NB4 (cell line): ENCODE measurements around the gene CHI3L2.
"Not testable (repeated sequence)": the region's sequence is repeated elsewhere in the genome, so short reads cannot be mapped to it uniquely, and the experiment has no call there.

Experiments
- DNase-seq: peaks from one replicate; pipeline ENCODE4 v3.0.0; 2010; ENCODE audit warnings: low read depth
- H3K4me3 ChIP-seq: one replicate; pipeline ENCODE4 v1.5.1; 2011; ENCODE audit warnings: mild to moderate bottlenecking, low read depth, low read length, moderate library complexity
- CTCF ChIP-seq: IDR thresholded peaks from one replicate; pipeline ENCODE4 v1.5.1; 2012; ENCODE audit warnings: low read depth, low read length
- MYC ChIP-seq: IDR thresholded peaks from 2 replicates; pipeline ENCODE4 v1.6.1; 2011; ENCODE audit warnings: low read depth, low read length
- POLR2A ChIP-seq: IDR thresholded peaks from 2 replicates; pipeline ENCODE4 v1.6.1; 2011; ENCODE audit warnings: mild to moderate bottlenecking; ENCODE audit not compliant: insufficient read length; ENCODE audit errors: extremely low read depth
- TF ChIP-seq, protein P1 (sequence below): IDR thresholded peaks from 2 replicates; pipeline ENCODE4 v1.6.1; 2011; ENCODE audit warnings: low read depth, low read length

Gene CHI3L2

DNA sequence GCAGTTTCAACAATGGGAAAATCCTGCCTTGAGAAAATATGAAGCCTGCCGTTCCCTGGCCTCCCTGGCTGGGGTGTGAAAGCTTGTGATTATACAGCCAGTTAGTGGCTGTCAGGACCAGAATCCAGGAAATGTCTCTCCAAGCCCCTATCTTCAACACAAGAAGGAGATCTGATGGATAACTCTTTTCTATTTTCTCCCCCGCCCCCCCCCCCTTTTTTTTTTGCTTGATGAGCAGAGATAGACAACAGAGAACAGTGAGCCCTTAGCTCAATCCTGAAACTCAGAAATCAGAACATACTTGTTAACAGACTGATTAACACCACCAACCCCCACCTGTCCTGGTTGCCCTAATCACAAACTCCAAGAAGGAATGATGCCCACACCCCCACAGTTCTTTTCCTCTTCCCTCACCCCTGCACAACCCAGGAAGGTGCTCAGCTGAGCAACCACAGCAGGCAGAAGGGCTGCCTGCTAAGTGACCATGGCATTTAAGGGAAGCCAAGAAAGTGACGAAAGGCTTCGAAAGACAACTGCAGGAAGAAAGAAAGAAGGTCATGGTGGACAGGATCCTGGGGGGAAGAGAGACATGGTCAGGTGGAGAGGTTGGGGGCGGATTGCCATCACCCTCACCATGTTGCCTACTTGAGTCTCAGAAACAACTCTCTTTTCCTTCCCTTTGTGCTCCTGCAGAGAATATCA, 14.7 kb upstream of the CHI3L2 start:
- DNase-seq, result peak; percentile 38
- TF ChIP-seq CTCF, result no peak
- TF ChIP-seq MYC, result no peak
- TF ChIP-seq, protein P1, sequence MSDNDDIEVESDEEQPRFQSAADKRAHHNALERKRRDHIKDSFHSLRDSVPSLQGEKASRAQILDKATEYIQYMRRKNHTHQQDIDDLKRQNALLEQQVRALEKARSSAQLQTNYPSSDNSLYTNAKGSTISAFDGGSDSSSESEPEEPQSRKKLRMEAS, result no peak
- no peak for TF ChIP-seq POLR2A
- no peak overlapping the region for H3K4me3 ChIP-seq

DNA sequence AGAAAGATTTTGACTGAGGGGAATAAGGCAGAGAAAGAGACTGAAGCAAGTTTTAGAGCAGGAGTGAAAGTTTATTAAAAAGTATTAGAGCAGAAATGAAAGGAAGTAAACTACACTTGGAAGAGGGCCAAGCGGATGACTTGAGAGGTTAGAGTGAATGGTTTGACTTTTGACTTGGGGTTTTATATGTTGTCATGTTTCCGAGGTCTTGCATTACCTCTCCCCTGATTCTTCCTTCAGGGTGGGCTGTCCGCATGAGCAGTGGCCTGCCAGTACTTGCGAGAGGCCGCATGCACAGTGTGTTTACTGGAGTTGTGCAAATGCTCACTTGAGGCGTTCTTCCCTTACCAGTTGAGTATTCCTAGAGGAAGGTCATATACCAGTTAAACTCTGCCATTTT, 14.1 kb upstream of the CHI3L2 start:
- no peak overlapping the region for H3K4me3 ChIP-seq
- no peak for TF ChIP-seq MYC
- no peak for TF ChIP-seq CTCF
- no peak for TF ChIP-seq POLR2A
- TF ChIP-seq, protein P1, result no peak
- peak; percentile 23 for DNase-seq

DNA sequence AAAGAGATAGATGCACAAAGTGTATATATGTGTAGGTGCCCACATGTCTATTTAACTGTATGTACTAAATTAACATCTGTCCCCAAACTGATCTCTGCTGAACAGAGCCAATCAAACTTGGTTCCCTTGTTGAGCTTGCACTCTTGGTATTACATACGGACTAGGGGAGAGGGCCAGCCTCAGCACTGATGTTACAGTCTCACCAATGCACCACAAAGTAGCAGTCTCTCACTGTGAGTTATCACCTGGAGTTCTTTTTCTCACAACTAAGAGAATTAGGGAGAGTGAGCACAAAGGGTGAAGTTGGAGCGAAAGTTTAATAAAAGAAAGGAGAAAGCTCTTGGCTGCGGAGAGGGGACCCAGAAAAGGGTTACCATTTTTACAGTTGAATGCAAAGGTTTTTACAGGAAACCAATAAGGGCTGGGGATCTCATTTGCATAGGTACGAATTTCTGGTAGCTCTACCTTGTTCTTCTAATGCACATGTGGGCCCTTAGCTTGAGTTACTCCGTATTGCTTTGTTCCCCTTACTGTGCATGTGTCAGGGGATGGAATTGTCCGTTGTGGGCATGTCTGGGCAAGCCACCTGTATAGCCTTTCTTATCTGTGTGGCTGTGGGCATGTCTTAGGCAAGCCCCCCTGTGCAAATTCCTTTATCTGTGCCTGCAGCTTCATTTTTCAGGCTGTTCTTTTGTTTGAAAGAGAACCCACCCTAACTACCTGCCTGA, 13.3 kb upstream of the CHI3L2 start:
- no peak for DNase-seq
- no peak overlapping the region for H3K4me3 ChIP-seq
- no peak for TF ChIP-seq MYC
- TF ChIP-seq POLR2A, result no peak
- no peak for TF ChIP-seq CTCF
- TF ChIP-seq, protein P1, result no peak

GRCh38 chr1:111214884-111215283, 12.6 kb upstream of the CHI3L2 start:
- no peak for DNase-seq
- TF ChIP-seq POLR2A (no peak), CTCF (no peak), MYC (no peak)
- TF ChIP-seq, protein P1, result no peak
- no peak overlapping the region for H3K4me3 ChIP-seq

DNA sequence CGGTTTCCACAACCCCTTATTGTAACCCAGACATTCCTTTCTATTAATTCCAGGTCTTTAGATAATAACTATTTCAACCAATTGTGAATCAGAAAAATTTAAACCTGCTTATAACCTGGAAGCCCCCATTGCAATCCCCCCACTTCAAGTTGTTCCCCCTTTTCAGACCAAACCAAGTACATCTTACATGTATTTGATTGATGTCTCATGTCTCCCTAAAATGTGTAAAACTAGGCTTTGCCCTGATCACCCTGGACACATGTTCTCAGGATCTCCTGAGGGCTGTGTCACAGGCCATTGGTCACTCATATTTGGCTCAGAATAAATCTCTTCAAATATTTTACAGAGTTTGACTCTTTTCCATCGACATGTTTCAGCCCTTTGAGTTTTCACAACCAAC, 12.2 kb upstream of the CHI3L2 start:
- not testable (repeated sequence) for H3K4me3 ChIP-seq, DNase-seq

DNA sequence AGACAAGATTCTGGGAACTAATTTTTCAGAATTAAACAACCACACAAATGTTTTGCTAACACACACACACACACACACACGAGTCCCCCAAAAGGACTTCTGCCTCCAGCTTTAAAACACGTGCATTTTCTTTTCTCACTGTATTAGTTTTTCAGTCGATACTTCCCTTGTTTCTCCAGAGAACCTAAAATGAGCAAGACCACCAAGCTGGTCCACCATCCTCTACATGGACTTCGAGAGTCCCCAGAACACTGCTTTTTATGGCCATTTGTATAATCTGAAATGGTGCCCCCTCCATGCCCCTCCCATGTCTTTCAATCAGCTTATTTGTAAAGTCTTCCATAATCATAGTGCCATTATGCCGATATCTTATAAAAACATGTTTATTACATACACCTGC, 10.8 kb upstream of the CHI3L2 start:
- no peak overlapping the region for H3K4me3 ChIP-seq
- TF ChIP-seq CTCF (no peak), POLR2A (no peak)
- TF ChIP-seq, protein P1, result no peak
- no peak for DNase-seq
